WERI-Rb-1 (cell line): Measurements from ENCODE around the gene CYP4F22.
"Not testable (repeated sequence)": the region's sequence is repeated elsewhere in the genome, so short reads cannot be mapped to it uniquely, and the experiment has no call there.

Experiments
- DNase-seq: peaks from one replicate; pipeline ENCODE4 v3.0.0-alpha.2; 2020
- H3K27ac ChIP-seq: fragments of 250-450 bp; sonication (Bioruptor Pico); 2 replicates; pipeline ENCODE4 v1.5.1; 2020; ENCODE audit warnings: mild to moderate bottlenecking, moderate library complexity
- H3K27me3 ChIP-seq: fragments of 250-450 bp; sonication (Bioruptor Pico); 2 replicates; pipeline ENCODE4 v1.5.1; 2021; ENCODE audit warnings: mild to moderate bottlenecking, low read depth, moderate library complexity; ENCODE audit not compliant: insufficient read depth, severe bottlenecking
- H3K36me3 ChIP-seq: fragments of 250-450 bp; sonication (Bioruptor Pico); 2 replicates; pipeline ENCODE4 v1.5.1; 2020; ENCODE audit warnings: mild to moderate bottlenecking, moderate library complexity
- H3K4me3 ChIP-seq: 2 replicates; pipeline ENCODE4 v1.5.1; 2011; ENCODE audit warnings: low read depth, mild to moderate bottlenecking, control low read depth, low read length
- H3K9me3 ChIP-seq: fragments of 250-450 bp; sonication (Bioruptor Pico); 2 replicates; pipeline ENCODE4 v1.5.1; 2021; ENCODE audit warnings: mild to moderate bottlenecking, moderate library complexity; ENCODE audit not compliant: severe bottlenecking
- TF ChIP-seq, protein P1 (sequence below): IDR thresholded peaks from 2 replicates; pipeline ENCODE4 v1.5.1; 2011; ENCODE audit warnings: low read depth, mild to moderate bottlenecking, control low read depth, inconsistent platforms, low read length

CYP4F22 gene

GRCh38 chr19:15467734-15468214 is 40.6 kb upstream of the CYP4F22 start:
- H3K27ac ChIP-seq: no peak overlapping the region
- no peak for DNase-seq
- peaks cover 82% of the 10 kb centered on the region for H3K27me3 ChIP-seq
- no peaks in the 10 kb centered on the region for H3K36me3 ChIP-seq
- no peak overlapping the region for H3K4me3 ChIP-seq
- H3K9me3 ChIP-seq: peaks cover 9% of the 10 kb centered on the region
- TF ChIP-seq, protein P1, sequence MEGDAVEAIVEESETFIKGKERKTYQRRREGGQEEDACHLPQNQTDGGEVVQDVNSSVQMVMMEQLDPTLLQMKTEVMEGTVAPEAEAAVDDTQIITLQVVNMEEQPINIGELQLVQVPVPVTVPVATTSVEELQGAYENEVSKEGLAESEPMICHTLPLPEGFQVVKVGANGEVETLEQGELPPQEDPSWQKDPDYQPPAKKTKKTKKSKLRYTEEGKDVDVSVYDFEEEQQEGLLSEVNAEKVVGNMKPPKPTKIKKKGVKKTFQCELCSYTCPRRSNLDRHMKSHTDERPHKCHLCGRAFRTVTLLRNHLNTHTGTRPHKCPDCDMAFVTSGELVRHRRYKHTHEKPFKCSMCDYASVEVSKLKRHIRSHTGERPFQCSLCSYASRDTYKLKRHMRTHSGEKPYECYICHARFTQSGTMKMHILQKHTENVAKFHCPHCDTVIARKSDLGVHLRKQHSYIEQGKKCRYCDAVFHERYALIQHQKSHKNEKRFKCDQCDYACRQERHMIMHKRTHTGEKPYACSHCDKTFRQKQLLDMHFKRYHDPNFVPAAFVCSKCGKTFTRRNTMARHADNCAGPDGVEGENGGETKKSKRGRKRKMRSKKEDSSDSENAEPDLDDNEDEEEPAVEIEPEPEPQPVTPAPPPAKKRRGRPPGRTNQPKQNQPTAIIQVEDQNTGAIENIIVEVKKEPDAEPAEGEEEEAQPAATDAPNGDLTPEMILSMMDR: no peak

- TF ChIP-seq, protein P1: no peak
- H3K36me3 ChIP-seq: no peaks in the 10 kb centered on the region
- peaks cover 82% of the 10 kb centered on the region for H3K27me3 ChIP-seq
- H3K9me3 ChIP-seq: peaks cover 10% of the 10 kb centered on the region
- no peak for DNase-seq
- no peak overlapping the region for H3K4me3 ChIP-seq
- no peak overlapping the region for H3K27ac ChIP-seq
Measured at GRCh38 chr19:15468675-15469512, 39.4 kb upstream of the CYP4F22 start.

DNA sequence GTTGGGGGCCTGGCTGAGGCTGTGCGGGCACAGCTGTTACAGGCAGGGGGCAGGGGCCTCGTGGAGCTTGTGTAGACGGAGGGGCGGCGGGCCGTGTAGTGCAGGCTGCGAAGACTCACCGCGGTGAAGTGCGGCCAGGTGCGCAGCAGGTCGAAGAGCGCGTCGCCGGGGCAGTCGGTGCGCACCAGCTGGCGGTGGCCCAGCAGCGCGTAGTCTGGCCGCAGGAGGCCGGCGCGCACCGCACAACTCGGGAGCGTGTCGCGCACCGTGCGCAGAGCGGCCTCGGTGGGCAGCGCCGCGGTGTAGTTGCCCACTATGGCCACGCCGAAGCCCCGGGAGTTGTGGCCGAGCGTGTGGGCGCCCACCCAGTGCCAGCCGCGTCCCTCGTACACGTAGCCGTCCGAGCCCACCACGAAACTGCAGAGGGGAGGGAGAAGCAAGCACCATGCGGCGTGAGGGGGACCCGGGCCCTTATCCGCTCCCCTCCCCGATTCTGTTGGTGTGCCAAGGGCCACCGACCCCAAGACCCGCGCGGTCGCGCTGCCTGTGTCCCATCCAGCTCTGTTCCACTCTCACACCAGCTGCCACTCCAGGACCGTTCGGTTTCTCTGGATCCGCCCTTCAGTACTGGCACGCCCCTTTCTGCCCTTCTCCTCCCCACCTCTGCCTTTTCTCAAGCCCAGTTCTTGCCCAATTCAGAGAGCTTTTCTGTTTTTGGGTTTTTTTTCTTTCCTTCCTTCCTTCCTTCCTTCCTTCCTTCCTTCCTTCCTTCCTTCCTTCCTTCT is 38.6 kb upstream of the CYP4F22 start:
- no peak for DNase-seq
- no peak overlapping the region for H3K27ac ChIP-seq
- no peaks in the 10 kb centered on the region for H3K36me3 ChIP-seq
- H3K9me3 ChIP-seq: peaks cover 10% of the 10 kb centered on the region
- TF ChIP-seq, protein P1: no peak
- peaks cover 82% of the 10 kb centered on the region for H3K27me3 ChIP-seq
- no peak overlapping the region for H3K4me3 ChIP-seq

- Histone ChIP-seq H3K9me3 (peaks cover 10% of the 10 kb centered on the region), H3K27me3 (peaks cover 83% of the 10 kb centered on the region), H3K4me3 (no peak overlapping the region), H3K27ac (no peak overlapping the region), H3K36me3 (no peaks in the 10 kb centered on the region)
- TF ChIP-seq, protein P1: no peak
- no peak for DNase-seq
Measured at GRCh38 chr19:15471639-15472101, 36.7 kb upstream of the CYP4F22 start.

- Histone ChIP-seq H3K27me3 (peaks cover 88% of the 10 kb centered on the region), H3K9me3 (peaks cover 10% of the 10 kb centered on the region)
- H3K4me3 ChIP-seq, H3K36me3 ChIP-seq, H3K27ac ChIP-seq, DNase-seq: not testable (repeated sequence)
Measured at GRCh38 chr19:15473821-15474220, 34.5 kb upstream of the CYP4F22 start.

GRCh38 chr19:15475169-15475568 is 33.2 kb upstream of the CYP4F22 start:
- no peaks in the 10 kb centered on the region for H3K36me3 ChIP-seq
- H3K27me3 ChIP-seq: peaks cover 88% of the 10 kb centered on the region
- no peak for DNase-seq
- no peak overlapping the region for H3K27ac ChIP-seq
- TF ChIP-seq, protein P1: no peak
- no peak overlapping the region for H3K4me3 ChIP-seq
- peaks cover 10% of the 10 kb centered on the region for H3K9me3 ChIP-seq
